Measurements from ENCODE around the gene ARHGAP10. TPM values are rescaled to one million over a fixed set of nuclear protein-coding genes. Genes with fewer than 3 reads are reported as not detected.
"Not testable (repeated sequence)": the region's sequence is repeated elsewhere in the genome, so short reads cannot be mapped to it uniquely, and the experiment has no call there.

The ARHGAP10 gene
- total RNA-seq, 4 donors from 2014 or later = 7.0 to 52.8 (median 19.9) TPM

DNA sequence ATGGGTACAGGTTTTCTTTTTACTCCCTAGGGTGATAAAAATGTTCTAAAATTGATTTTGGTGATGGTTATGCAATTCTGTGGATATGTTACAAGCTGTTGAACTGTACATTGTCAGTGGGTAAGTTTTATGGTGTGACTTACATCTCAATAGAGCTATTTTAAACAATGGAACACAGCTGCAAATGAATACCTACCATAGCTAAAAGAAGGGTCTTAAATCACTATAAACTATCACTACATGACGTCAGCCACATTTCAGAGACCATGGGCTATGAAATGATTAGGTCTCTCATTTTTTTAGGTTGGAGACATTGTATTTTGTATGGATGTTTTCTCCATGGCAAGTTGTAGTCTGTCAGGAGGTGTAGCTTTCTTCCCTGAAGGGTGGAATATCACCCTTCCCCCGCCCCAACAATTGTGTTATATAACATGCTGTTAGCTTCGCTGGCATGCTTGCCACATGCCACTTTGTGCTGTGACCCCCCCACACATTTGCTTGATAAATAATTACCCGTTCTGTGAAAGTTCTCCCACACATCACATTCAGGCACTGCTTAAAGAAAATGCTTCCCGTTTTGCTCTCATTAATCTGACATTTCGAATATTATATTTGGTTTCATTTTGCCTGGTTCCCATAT, 159.7 kb downstream of the ARHGAP10 start:
- Histone ChIP-seq H3K27me3 (no peaks in the 10 kb centered on the region), H3K4me1 (no peaks in the 10 kb centered on the region), H3K4me3 (no peak overlapping the region), H3K9me3 (no peaks in the 10 kb centered on the region), H3K27ac (no peak overlapping the region), H3K36me3 (no peaks in the 10 kb centered on the region)
- no peak for TF ChIP-seq POLR2A (IDR thresholded peaks at IDR 0.05)
- TF ChIP-seq, protein P1, sequence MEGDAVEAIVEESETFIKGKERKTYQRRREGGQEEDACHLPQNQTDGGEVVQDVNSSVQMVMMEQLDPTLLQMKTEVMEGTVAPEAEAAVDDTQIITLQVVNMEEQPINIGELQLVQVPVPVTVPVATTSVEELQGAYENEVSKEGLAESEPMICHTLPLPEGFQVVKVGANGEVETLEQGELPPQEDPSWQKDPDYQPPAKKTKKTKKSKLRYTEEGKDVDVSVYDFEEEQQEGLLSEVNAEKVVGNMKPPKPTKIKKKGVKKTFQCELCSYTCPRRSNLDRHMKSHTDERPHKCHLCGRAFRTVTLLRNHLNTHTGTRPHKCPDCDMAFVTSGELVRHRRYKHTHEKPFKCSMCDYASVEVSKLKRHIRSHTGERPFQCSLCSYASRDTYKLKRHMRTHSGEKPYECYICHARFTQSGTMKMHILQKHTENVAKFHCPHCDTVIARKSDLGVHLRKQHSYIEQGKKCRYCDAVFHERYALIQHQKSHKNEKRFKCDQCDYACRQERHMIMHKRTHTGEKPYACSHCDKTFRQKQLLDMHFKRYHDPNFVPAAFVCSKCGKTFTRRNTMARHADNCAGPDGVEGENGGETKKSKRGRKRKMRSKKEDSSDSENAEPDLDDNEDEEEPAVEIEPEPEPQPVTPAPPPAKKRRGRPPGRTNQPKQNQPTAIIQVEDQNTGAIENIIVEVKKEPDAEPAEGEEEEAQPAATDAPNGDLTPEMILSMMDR (IDR thresholded peaks at IDR 0.05) = no peak
- DNase-seq = no peak

DNA sequence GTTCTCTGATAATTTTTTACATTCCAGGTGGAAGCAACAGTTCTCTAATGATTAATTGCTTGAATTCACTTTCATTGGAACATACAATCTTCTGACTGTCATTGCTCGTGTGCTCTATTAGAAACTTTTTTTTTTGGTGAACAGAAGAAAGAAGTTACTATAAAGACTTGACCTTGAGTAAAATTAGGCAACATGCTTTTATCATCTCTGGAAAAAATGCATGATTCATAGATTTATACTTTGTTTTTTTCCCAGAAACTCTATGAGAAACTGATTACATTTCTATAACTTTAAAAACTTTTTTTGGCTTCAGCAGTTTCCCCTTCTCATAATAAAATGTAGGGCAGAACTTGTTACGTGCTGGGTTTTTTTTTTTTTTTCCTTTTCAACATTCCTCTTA, 167.6 kb downstream of the ARHGAP10 start:
- H3K4me1 ChIP-seq = no peaks in the 10 kb centered on the region
- no peak for TF ChIP-seq POLR2A (IDR thresholded peaks at IDR 0.05)
- TF ChIP-seq, protein P1 (IDR thresholded peaks at IDR 0.05) = no peak
- H3K4me3 ChIP-seq = no peak overlapping the region
- H3K36me3 ChIP-seq = no peaks in the 10 kb centered on the region
- H3K27ac ChIP-seq = no peak overlapping the region
- DNase-seq = no peak
- H3K27me3 ChIP-seq = no peaks in the 10 kb centered on the region
- H3K9me3 ChIP-seq = no peaks in the 10 kb centered on the region

DNA sequence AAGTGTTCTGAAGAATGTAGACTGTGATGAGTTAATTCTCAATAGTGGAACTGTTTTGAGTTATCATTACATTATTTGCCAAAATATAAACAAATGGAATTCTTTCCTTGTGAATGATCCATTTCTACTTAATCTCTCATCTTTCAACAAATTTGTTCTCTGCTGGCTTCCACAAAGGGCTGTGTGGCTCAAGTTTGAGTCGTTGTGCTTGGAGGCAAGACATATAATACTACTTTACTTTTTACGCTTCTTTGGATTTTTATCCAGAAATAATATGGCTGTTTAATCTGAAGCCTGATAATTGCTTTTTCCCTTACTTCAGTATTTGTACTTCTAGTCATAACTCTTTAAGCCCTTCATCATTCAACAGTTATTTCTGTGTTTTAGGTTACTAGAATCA, 169.5 kb downstream of the ARHGAP10 start:
- Histone ChIP-seq H3K27ac (no peak overlapping the region), H3K27me3 (no peaks in the 10 kb centered on the region), H3K9me3 (no peaks in the 10 kb centered on the region), H3K36me3 (no peaks in the 10 kb centered on the region), H3K4me1 (no peaks in the 10 kb centered on the region), H3K4me3 (no peak overlapping the region)
- TF ChIP-seq, protein P1 (IDR thresholded peaks at IDR 0.05) = no peak
- TF ChIP-seq POLR2A (IDR thresholded peaks at IDR 0.05) = no peak
- no peak for DNase-seq

DNA sequence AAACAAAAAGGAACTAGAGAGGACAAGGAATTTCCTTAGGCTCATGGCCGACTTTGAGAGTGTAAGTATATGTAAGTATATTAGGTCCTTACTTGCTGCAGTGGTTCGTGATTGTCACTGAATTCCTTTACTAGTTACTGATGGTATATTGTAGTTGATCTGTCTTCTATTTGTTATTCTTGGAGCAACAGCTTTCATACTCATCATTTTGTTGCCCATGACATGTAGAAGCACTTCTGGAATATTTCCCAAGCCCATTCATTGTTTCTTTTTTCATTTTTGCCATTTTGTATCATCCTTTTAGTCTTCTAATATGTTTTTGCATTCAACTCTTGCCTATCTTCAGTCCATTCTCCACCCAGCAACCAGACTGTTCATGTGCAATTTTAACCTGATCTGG, 170.0 kb downstream of the ARHGAP10 start:
- no peaks in the 10 kb centered on the region for H3K9me3 ChIP-seq
- H3K27me3 ChIP-seq = no peaks in the 10 kb centered on the region
- no peak overlapping the region for H3K4me3 ChIP-seq
- H3K27ac ChIP-seq = no peak overlapping the region
- H3K4me1 ChIP-seq = no peaks in the 10 kb centered on the region
- H3K36me3 ChIP-seq = no peaks in the 10 kb centered on the region
- TF ChIP-seq, protein P1 (IDR thresholded peaks at IDR 0.05) = no peak
- no peak for TF ChIP-seq POLR2A (IDR thresholded peaks at IDR 0.05)
- DNase-seq = no peak

DNA sequence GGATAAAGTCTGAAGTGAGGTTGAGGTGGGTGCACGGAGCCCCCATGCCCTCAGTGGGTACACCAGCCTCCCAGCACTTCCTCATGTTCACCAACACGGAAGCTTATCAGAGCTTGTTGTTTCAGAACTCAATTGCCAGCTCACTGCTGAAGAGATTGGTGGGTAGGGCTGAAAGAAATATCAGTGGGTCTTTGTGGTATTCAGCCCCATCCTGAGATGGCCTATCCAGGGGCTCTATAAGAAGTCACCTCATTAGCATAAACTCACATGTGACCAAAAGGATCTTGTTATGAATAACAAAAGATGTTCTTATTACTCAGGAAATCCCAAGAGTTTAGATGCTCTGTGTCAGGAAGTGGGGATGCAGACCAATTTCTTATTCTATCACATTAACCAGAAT, 177.3 kb downstream of the ARHGAP10 start:
- Histone ChIP-seq H3K9me3 (no peaks in the 10 kb centered on the region), H3K27ac (no peak overlapping the region), H3K27me3 (no peaks in the 10 kb centered on the region), H3K4me1 (no peaks in the 10 kb centered on the region), H3K36me3 (no peaks in the 10 kb centered on the region), H3K4me3 (no peak overlapping the region)
- TF ChIP-seq, protein P1 (IDR thresholded peaks at IDR 0.05) = no peak
- TF ChIP-seq POLR2A (IDR thresholded peaks at IDR 0.05) = no peak
- no peak for DNase-seq

DNA sequence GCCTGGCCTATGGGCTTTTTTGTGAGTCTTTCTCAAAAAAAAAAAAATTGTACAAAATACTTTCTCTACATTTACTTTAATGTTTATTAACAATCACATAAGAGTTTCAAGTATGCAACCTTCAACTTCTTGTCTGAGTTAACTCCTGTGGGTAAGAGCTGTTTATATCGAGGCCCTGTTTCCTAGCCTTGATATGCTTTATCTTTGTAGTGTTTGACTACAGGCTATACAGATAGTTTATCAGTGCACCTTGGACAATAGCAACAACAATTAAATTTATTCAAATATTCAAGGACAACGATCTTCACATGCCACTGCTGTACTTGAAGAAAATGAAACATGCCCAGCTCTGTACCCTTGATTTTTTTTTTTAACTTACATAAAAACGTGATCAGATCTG, 178.4 kb downstream of the ARHGAP10 start:
- no peak for TF ChIP-seq POLR2A (IDR thresholded peaks at IDR 0.05)
- TF ChIP-seq, protein P1 (IDR thresholded peaks at IDR 0.05) = no peak
- Histone ChIP-seq H3K36me3 (no peaks in the 10 kb centered on the region), H3K4me1 (no peaks in the 10 kb centered on the region), H3K27ac (no peak overlapping the region), H3K9me3 (no peaks in the 10 kb centered on the region), H3K27me3 (no peaks in the 10 kb centered on the region), H3K4me3 (no peak overlapping the region)
- DNase-seq = no peak

DNA sequence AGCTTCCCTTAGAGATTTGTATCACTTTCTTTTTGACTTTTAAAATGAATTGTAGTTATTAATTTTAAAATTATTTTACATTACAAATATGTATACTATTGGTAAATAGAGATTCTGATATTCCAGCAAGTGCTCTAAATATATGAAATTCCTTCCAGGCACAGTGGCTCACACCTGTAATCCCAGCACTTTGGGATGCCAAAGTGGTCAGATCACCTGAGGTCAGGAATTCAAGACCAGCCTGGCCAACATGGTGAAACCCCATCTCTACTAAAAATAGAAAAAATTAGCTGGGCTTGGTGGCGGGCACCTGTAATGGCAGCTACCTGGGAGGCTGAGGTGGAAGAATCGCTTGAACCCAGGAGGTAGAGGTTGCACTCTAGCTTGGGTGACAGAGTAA, 180.2 kb downstream of the ARHGAP10 start:
- not testable (repeated sequence) for DNase-seq, H3K9me3 ChIP-seq, H3K4me3 ChIP-seq, H3K27me3 ChIP-seq, H3K36me3 ChIP-seq, H3K27ac ChIP-seq, H3K4me1 ChIP-seq

All from Peyer's patch (tissue), 4 donors.